ENCODE results near the gene RS1.

- no peak for TF ChIP-seq CTCF (IDR thresholded peaks at IDR 0.05)
- no peak for TF ChIP-seq POLR2A (IDR thresholded peaks at IDR 0.05)
Observed at GRCh38 chrX:18594079-18594478, 77.8 kb downstream of the RS1 start.

Measured in transverse colon (tissue), 3 donors.